H1 (cell line): ENCODE data around the gene ZBTB4.

Experiments used
- CTCF ChIP-seq, 3 experiments: IDR thresholded peaks; 1 replicate in 2 of 3; 2 replicates in 1 of 3; pipeline versions ENCODE4 v1.5.1 to v1.6.1; 2011; ENCODE audit warnings: low read length in 3 of 3, mild to moderate bottlenecking in 3 of 3, inconsistent platforms in 2 of 3, low read depth in 1 of 3, moderate library complexity in 1 of 3; ENCODE audit not compliant: insufficient read depth in 1 of 3; ENCODE audit errors: control extremely low read depth in 1 of 3
- EZH2 ChIP-seq: fragments of 200-600 bp; sonication (generic); IDR thresholded peaks from 2 replicates; pipeline ENCODE4 v1.7.1; 2012; ENCODE audit warnings: low read depth, mild to moderate bottlenecking, moderate library complexity, low read length, inconsistent platforms; ENCODE audit not compliant: severe bottlenecking
- TAF1 ChIP-seq: IDR thresholded peaks from 2 replicates; pipeline ENCODE4 v1.6.1; 2011; ENCODE audit warnings: mild to moderate bottlenecking, low read depth, low read length

- no peak for TF ChIP-seq EZH2
- TF ChIP-seq TAF1 = no peak
- peak; percentile 32 to 76 (median 52) for TF ChIP-seq CTCF (IDR thresholded peaks at IDR 0.05; ENCODE audit: control extremely low read depth in 1 of 3, insufficient read depth in 1 of 3, low read depth in 1 of 3, low read length in 3 of 3)
Observed at GRCh38 chr17:7523033-7523432, 43.6 kb upstream of the ZBTB4 start.
